SH-SY5Y (cell line): ENCODE measurements around the gene TBC1D19.

ENCODE experiments used
- GATA2 ChIP-seq: IDR thresholded peaks from 2 replicates; pipeline ENCODE4 v1.6.1; 2011; ENCODE audit warnings: mild to moderate bottlenecking, low read depth, low read length
- GATA3 ChIP-seq: IDR thresholded peaks from 2 replicates; pipeline ENCODE4 v1.6.1; 2011; ENCODE audit warnings: low read depth, mild to moderate bottlenecking, low read length, moderate library complexity

GRCh38 chr4:26753187-26753586, 169.3 kb downstream of the TBC1D19 start:
- TF ChIP-seq GATA2: no peak
- no peak for TF ChIP-seq GATA3
